ENCODE measurements around the gene SYAP1. TPM values are rescaled to one million over a fixed set of nuclear protein-coding genes. Genes with fewer than 3 reads are reported as not detected.

SYAP1 gene
- total and polyA plus RNA-seq, 7 donors: 10.9 to 29.4 (median 14.9) TPM

DNA sequence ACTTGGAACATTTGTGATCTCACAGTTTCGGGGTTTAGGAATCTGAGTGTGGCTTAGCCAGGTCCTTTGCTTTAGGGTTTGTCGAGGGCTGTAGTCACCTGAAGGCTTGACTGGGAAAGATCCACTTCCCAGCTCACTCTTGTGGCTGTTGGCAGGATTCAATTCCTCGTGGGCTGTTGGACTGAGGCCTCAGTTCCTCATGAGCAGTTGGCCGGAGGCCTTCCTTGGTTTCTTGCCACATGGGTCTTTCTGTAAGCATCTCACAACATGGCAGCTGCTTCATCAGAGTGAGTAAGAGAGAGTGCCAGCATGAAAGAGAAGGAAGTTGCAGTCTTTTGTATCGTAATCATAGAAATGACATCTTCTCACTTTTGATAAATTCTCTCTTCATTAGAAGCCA is 77.9 kb downstream of the SYAP1 start:
- H3K4me3 ChIP-seq: no peak overlapping the region
- ATAC-seq: peak in 2 of 4 donors; percentile 46 to 48
- H3K27me3 ChIP-seq (ENCODE audit: insufficient read depth in 3 of 3, low read length in 2 of 3): no peaks in the 10 kb centered on the region
- no peaks in the 10 kb centered on the region for H3K4me1 ChIP-seq
- no peak overlapping the region for H3K27ac ChIP-seq
- intact Hi-C loops (cut with DNase I): no loop called here
- no peaks in the 10 kb centered on the region for H3K9me3 ChIP-seq
- 47 to 73% (median 71%) methylated on average over 5 of the region's 5 CpGs for WGBS, 3 donors
- DNase-seq: peak in 1 of 2 donors; percentile 32
- TF ChIP-seq, protein P1, sequence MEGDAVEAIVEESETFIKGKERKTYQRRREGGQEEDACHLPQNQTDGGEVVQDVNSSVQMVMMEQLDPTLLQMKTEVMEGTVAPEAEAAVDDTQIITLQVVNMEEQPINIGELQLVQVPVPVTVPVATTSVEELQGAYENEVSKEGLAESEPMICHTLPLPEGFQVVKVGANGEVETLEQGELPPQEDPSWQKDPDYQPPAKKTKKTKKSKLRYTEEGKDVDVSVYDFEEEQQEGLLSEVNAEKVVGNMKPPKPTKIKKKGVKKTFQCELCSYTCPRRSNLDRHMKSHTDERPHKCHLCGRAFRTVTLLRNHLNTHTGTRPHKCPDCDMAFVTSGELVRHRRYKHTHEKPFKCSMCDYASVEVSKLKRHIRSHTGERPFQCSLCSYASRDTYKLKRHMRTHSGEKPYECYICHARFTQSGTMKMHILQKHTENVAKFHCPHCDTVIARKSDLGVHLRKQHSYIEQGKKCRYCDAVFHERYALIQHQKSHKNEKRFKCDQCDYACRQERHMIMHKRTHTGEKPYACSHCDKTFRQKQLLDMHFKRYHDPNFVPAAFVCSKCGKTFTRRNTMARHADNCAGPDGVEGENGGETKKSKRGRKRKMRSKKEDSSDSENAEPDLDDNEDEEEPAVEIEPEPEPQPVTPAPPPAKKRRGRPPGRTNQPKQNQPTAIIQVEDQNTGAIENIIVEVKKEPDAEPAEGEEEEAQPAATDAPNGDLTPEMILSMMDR (IDR thresholded peaks at IDR 0.05): no peak
- peaks cover 3 to 35% of the 10 kb centered on the region in 2 donors for H3K36me3 ChIP-seq (ENCODE audit: insufficient read depth in 1 of 2, low read depth in 1 of 2)

DNA sequence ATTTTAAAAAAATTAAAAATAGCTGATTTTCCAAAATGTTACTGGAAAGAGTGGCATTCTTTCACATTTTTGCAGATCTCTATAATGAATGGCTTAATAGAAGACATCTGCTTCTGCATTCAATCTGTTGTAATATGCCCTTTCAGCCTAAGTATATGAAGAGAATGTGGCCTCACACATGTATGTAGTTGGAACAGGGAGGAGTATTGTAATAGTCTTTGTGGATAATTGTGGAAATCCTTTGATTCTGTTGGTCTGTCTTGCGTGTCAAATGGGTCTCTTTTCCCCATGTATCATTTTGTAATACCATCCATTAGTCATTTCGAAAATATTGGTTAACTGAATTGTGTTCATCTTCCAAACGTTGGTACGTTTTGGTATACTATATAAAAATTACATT is 78.4 kb downstream of the SYAP1 start:
- ATAC-seq: no peak
- WGBS, 3 donors: 72 to 88% (median 80%) methylated on average over 4 of the region's 4 CpGs
- Histone ChIP-seq H3K36me3 (ENCODE audit: insufficient read depth in 1 of 2, low read depth in 1 of 2) (peaks cover 3 to 37% of the 10 kb centered on the region in 2 donors), H3K4me3 (no peak overlapping the region), H3K27me3 (ENCODE audit: insufficient read depth in 3 of 3, low read length in 2 of 3) (no peaks in the 10 kb centered on the region), H3K9me3 (no peaks in the 10 kb centered on the region), H3K4me1 (no peaks in the 10 kb centered on the region), H3K27ac (no peak overlapping the region)
- TF ChIP-seq, protein P1 (IDR thresholded peaks at IDR 0.05): no peak
- no peak for DNase-seq
- intact Hi-C loops (cut with DNase I): no loop called here

DNA sequence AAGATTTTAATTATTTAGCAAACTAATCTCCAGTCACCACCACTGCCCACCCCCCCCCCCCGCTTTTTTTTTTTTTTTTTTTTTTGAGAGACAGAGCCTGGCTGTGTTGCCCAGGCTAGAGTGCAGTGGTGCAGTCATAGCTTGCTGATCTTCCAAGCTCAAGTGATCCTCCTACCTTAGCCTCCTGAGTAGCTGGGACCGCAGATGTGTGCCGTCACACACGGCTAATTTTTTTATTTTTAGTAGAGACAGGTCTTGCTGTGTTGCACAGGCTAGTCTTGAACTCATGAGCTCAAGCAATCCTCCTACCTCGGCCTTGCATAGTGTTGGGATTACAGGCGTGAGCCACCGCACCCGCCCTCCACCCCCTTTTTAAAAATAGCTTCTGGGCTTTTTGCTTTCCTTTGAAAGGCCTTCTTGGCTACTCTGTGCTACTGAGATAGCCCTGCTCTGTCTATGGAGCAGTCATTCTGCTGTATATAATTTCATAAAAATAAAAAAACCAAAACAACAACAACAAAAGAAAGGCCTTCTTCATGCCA is 85.6 kb downstream of the SYAP1 start:
- TF ChIP-seq, protein P1 (IDR thresholded peaks at IDR 0.05): no peak
- no peak overlapping the region for H3K4me3 ChIP-seq
- H3K36me3 ChIP-seq (ENCODE audit: insufficient read depth in 1 of 2, low read depth in 1 of 2): peaks cover 0 to 6% of the 10 kb centered on the region in 2 donors
- no peaks in the 10 kb centered on the region for H3K9me3 ChIP-seq
- DNase-seq (no peak), ATAC-seq (no peak)
- 74 to 87% (median 87%) methylated on average over 7 to 8 of the region's 8 CpGs for WGBS, 3 donors
- H3K4me1 ChIP-seq: peaks cover 11% of the 10 kb centered on the region
- intact Hi-C loops (cut with DNase I): no loop called here
- no peak overlapping the region for H3K27ac ChIP-seq
- H3K27me3 ChIP-seq (ENCODE audit: insufficient read depth in 3 of 3, low read length in 2 of 3): no peaks in the 10 kb centered on the region

DNA sequence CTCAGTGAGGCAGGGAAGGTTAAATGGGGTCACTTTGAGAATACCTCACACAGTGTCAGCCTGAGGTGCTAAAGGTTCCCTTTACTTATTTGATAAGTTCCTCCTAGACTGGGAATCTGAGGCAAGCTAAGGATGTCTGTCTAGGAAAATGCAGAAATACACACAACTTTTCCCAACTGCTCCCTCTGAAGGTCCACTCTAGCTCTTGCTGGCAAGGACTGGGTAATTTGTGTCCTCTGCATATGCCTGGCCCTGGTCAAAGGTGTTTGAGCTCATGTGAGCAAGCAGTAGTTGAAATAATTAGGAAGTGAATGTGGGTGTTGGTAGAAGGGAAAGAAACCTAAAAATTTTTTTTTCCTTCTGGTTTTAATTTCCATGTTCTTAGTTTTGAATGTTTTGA is 88.1 kb downstream of the SYAP1 start:
- TF ChIP-seq, protein P1 (IDR thresholded peaks at IDR 0.05): peak; percentile 32
- ATAC-seq (peak in 3 of 4 donors; percentile 52 to 66 (median 61)), DNase-seq (no peak)
- peaks cover 0 to 5% of the 10 kb centered on the region in 2 donors for H3K36me3 ChIP-seq (ENCODE audit: insufficient read depth in 1 of 2, low read depth in 1 of 2)
- H3K9me3 ChIP-seq: no peaks in the 10 kb centered on the region
- no peaks in the 10 kb centered on the region for H3K27me3 ChIP-seq (ENCODE audit: insufficient read depth in 3 of 3, low read length in 2 of 3)
- H3K27ac ChIP-seq: peak overlapping the region; percentile 53
- intact Hi-C loops (cut with DNase I): no loop called here
- peaks cover 11% of the 10 kb centered on the region for H3K4me1 ChIP-seq
- H3K4me3 ChIP-seq: peak overlapping the region; percentile 42

DNA sequence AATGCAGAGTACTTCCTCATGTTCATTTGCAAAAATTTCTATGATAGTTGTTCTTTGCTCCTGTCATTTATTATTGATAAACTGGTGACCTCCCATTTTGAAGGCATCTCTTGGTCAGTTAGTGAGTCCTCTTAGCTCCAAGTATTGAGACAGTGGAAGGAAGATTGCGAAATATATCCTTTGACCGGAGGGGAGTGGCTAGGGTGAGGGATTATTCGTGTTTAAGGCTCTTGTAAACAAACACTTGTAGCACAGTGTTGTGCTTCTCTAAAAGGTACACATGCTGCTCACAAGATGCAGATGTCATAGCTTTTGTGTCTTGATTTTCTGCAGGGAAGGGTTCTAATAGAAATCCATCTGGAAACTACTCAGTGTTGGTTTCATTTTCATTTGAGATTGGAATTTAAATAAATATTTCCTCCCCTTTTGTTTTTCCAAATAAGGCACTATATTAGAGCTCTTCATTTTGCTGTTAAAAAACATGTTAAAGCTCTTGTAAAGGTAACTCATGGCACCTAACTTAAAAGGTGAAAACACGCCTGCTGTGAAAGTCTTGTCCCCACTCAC is 88.6 kb downstream of the SYAP1 start:
- peak overlapping the region; percentile 53 for H3K27ac ChIP-seq
- intact Hi-C loops (cut with DNase I): no loop called here
- peak; percentile 70 to 95 (median 88) for ATAC-seq
- H3K4me1 ChIP-seq: peaks cover 11% of the 10 kb centered on the region
- no peak for DNase-seq
- H3K27me3 ChIP-seq (ENCODE audit: insufficient read depth in 3 of 3, low read length in 2 of 3): no peaks in the 10 kb centered on the region
- H3K4me3 ChIP-seq: peak overlapping the region; percentile 42
- WGBS, 3 donors: 29 to 53% (median 44%) methylated on average over 4 of the region's 4 CpGs
- peaks cover 0 to 4% of the 10 kb centered on the region in 2 donors for H3K36me3 ChIP-seq (ENCODE audit: insufficient read depth in 1 of 2, low read depth in 1 of 2)
- H3K9me3 ChIP-seq: no peaks in the 10 kb centered on the region
- TF ChIP-seq, protein P1 (IDR thresholded peaks at IDR 0.05): no peak

Data from psoas muscle (tissue), 8 donors.